GM12801 (cell line): ENCODE data around the gene HOXA2.

Source experiments
- CTCF ChIP-seq: IDR thresholded peaks from one replicate; pipeline ENCODE4 v1.5.1; 2011; ENCODE audit warnings: control low read depth; ENCODE audit not compliant: insufficient read length; ENCODE audit errors: extremely low read depth

The HOXA2 gene

GRCh38 chr7:27143023-27143949 is 40.8 kb upstream of the HOXA2 start, which contains the start of gene HOXA5:
HOXA5 (minus strand) TSS chr7:27143681; CDS start chr7:27143607, 74 bp downstream.
- no peak for TF ChIP-seq CTCF

- TF ChIP-seq CTCF, result no peak
These were observed 40.1 kb upstream of the HOXA2 start for GRCh38 chr7:27142580-27143022.

GRCh38 chr7:27141923-27142579 is 39.6 kb upstream of the HOXA2 start:
- TF ChIP-seq CTCF, result no peak

GRCh38 chr7:27141137-27141922 is 38.8 kb upstream of the HOXA2 start:
- no peak for TF ChIP-seq CTCF

GRCh38 chr7:27140126-27140857 is 37.8 kb upstream of the HOXA2 start:
- TF ChIP-seq CTCF, result no peak

- TF ChIP-seq CTCF, result no peak
These were observed 37.0 kb upstream of the HOXA2 start for GRCh38 chr7:27139334-27140125.
